Measurements from ENCODE around the gene SLC43A1. TPM values are rescaled to one million over a fixed set of nuclear protein-coding genes. Genes with fewer than 3 reads are reported as not detected.

Gene SLC43A1
- total RNA-seq, 1 donor from 2014 or later = 1.2 TPM

- no peak for DNase-seq (ENCODE audit: low read depth)
Observed at GRCh38 chr11:57497303-57498247, 17.9 kb downstream of the SLC43A1 start.

- no peak for DNase-seq (ENCODE audit: low read depth)
Observed at GRCh38 chr11:57496109-57496820, 19.2 kb downstream of the SLC43A1 start.

- DNase-seq (ENCODE audit: low read depth) = peak; percentile 45
Observed at GRCh38 chr11:57493507-57494503, 21.7 kb downstream of the SLC43A1 start.

GRCh38 chr11:57491371-57492061 is 24.0 kb downstream of the SLC43A1 start:
- DNase-seq (ENCODE audit: low read depth) = no peak

GRCh38 chr11:57490456-57491248 is 24.9 kb downstream of the SLC43A1 start:
- DNase-seq (ENCODE audit: low read depth) = no peak

GRCh38 chr11:57487920-57488659 is 27.4 kb downstream of the SLC43A1 start:
- no peak for DNase-seq (ENCODE audit: low read depth)

- DNase-seq (ENCODE audit: low read depth) = no peak
Observed at GRCh38 chr11:57487021-57487778, 28.3 kb downstream of the SLC43A1 start.

GRCh38 chr11:57485217-57485990 is 30.1 kb downstream of the SLC43A1 start:
- DNase-seq (ENCODE audit: low read depth) = no peak

- DNase-seq (ENCODE audit: low read depth) = no peak
Observed at GRCh38 chr11:57484141-57484710, 31.3 kb downstream of the SLC43A1 start.

GRCh38 chr11:57483562-57483918 is 32.0 kb downstream of the SLC43A1 start:
- no peak for DNase-seq (ENCODE audit: low read depth)

GRCh38 chr11:57482782-57483561 is 32.5 kb downstream of the SLC43A1 start:
- no peak for DNase-seq (ENCODE audit: low read depth)

GRCh38 chr11:57481915-57482781 is 33.4 kb downstream of the SLC43A1 start:
- no peak for DNase-seq (ENCODE audit: low read depth)

- no peak for DNase-seq (ENCODE audit: low read depth)
Observed at GRCh38 chr11:57481315-57481714, 34.2 kb downstream of the SLC43A1 start.

GRCh38 chr11:57480409-57481137 is 34.9 kb downstream of the SLC43A1 start:
- peak; percentile 22 for DNase-seq (ENCODE audit: low read depth)

GRCh38 chr11:57479911-57480310 is 35.6 kb downstream of the SLC43A1 start:
- no peak for DNase-seq (ENCODE audit: low read depth)
